ACHN (cell line): ENCODE results near the gene GTF2H3.

ENCODE experiments used
- DNase-seq: peaks from one replicate; pipeline ENCODE4 v3.0.0-alpha.2; 2015
- in situ Hi-C: cut with HindIII; loops from 2 replicates; pipeline ENCODE4 v1.10.0; 2017; ENCODE audit warnings: low sequenced_read_pairs, low pct_ligation_motif_present, low pct_unique_long_range_greater_than_20kb

The GTF2H3 gene

GRCh38 chr12:123621619-123622530 is 11.8 kb upstream of the GTF2H3 start:
- in situ Hi-C loops, result no loop called here
- DNase-seq, result no peak

- in situ Hi-C loops, result no loop called here
- DNase-seq, result no peak
Measured at GRCh38 chr12:123634142-123634561, 523 bp downstream of the GTF2H3 start.

- no peak for DNase-seq
- in situ Hi-C loops, result no loop called here
Measured at GRCh38 chr12:123643911-123644310, 10.3 kb downstream of the GTF2H3 start.

GRCh38 chr12:123645380-123645779 is 11.8 kb downstream of the GTF2H3 start:
- no peak for DNase-seq
- in situ Hi-C loops, result no loop called here

- in situ Hi-C loops, result no loop called here
- DNase-seq, result no peak
Measured at GRCh38 chr12:123645878-123646277, 12.2 kb downstream of the GTF2H3 start.

GRCh38 chr12:123648401-123648800 is 14.8 kb downstream of the GTF2H3 start:
- in situ Hi-C loops, result no loop called here
- no peak for DNase-seq

- in situ Hi-C loops, result no loop called here
- no peak for DNase-seq
Measured at GRCh38 chr12:123654129-123654701, 20.6 kb downstream of the GTF2H3 start.

DNA sequence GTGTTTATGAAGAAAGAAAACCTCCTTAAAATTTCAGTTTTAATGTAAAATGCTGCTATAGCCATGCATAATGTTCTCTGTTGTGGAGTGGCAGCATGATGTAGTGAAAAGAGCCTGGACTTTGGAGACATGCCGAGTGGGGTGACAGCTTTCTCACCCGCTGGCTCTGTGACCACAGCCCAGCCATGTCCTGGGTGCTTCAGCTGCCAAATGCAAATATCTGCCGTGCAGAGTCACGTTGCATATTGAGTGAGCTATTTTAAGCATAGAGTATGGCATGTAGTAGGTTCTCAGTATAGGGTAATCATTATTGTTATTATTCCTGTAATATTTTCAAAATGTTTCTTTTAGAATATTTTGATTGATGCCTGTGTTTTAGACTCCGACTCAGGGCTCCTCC is 21.8 kb downstream of the GTF2H3 start:
- DNase-seq, result no peak
- in situ Hi-C loops, result no loop called here

- no peak for DNase-seq
- in situ Hi-C loops, result no loop called here
Measured at GRCh38 chr12:123656392-123656791, 22.8 kb downstream of the GTF2H3 start.

- DNase-seq, result no peak
- in situ Hi-C loops, result no loop called here
Measured at GRCh38 chr12:123657211-123657610, 23.6 kb downstream of the GTF2H3 start.

DNA sequence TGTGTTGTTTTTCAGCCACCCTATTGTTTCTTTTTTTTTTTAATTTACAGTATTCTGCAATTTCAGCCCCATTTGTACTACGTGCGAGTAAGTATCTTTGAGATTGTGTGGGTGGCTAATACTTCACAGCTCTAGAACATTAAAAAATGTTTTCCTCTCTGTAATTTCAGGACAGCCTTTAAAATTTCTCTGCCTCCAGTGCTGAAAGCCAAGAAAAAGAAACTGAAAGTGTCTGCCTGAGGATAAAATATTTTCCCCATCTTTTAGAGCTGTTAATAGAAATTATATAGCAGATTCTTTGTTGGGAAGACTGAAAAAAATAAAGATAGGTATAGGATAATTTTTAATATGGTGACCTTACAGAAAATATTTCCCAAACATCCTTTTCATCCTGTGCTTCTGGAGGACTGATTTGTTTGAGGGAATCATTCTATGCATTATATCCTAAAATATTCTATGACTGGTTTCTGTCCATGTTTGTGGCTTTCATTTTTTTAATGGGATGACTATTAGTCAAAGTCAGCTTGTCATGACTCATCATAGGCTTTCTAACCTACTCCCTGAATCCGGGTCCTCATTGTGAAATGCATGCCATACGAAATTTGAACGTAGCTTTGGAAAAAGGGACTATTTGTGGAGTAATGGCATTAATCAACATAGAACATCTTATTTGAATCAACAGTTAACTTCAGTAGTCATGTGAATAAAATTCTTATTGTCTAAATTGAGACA is 26.5 kb downstream of the GTF2H3 start:
- in situ Hi-C loops, result no loop called here
- peak; percentile 84 for DNase-seq

GRCh38 chr12:123667771-123668170 is 34.1 kb downstream of the GTF2H3 start:
- in situ Hi-C loops, result no loop called here
- DNase-seq, result no peak

DNA sequence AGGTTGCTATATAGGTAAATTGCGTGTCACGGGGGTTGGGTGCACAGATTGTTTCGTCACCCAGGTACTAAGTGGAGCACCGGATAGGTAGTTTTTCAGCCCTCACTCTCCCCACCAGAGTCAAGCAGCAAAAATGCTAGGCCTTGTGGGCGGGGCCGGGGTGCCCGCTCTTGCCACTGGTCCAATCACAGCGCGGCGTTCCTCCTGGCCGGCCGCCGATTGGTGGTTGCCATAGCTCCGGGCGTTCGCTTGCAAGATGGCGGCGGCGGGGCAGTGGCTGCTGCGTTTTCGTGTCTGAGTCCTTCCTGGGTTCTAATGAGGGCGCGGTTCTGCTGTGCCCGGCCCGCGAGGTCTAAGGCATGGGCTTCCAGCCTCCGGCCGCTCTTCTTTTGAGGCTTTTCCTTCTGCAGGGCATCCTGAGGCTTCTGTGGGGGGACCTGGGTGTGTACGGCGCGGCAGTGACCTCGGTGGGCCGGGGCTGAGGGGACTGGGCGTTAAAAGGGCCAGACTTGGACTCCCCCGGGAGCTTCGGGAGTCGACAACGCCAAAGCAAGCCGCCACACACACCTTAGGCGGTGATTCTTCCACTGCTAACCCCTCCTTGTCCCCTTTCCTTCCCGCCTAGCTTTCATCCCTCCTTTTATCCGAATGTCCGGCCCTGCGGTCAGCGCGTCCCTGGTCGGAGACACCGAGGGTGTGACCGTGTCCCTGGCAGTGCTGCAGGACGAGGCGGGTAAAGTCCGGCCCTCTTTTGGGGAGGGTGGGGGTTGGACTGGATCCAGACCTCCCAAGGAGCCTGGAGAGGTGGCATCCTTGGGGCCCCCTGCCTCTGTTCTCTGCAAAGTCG is 37.5 kb downstream of the GTF2H3 start, which contains the start of gene TCTN2:
TSS of gene TCTN2 (plus strand) at position 232 of the 847 bp plus-strand sequence. CDS start at position 360, 128 bp downstream.
- peak; percentile 97 for DNase-seq
- in situ Hi-C loops, result no loop called here

DNA sequence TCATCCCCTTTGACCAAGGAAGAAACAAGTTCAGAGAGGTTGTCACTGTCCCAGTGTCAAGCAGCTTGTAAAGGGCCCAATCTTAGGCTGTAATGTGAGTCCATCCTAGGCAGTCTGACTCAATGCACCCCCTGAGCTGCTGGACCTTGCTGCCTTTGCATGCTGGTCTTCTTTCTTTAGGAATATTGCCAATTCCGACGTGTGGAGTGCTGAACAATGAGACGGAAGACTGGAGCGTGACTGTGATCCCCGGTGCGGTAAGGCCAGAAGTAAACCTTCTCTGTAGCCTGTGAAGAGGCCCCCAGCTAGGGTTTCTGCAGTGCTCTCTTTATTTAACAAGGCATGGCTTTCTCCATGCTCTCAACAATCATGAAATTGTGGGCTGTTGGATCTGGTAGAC is 38.2 kb downstream of the GTF2H3 start:
- DNase-seq, result peak; percentile 52
- in situ Hi-C loops, result no loop called here

- DNase-seq, result no peak
- in situ Hi-C loops, result no loop called here
Measured at GRCh38 chr12:123675436-123675835, 41.8 kb downstream of the GTF2H3 start.

GRCh38 chr12:123676616-123677320 is 43.1 kb downstream of the GTF2H3 start:
- in situ Hi-C loops, result no loop called here
- DNase-seq, result no peak

- in situ Hi-C loops, result no loop called here
- no peak for DNase-seq
Measured at GRCh38 chr12:123678981-123679380, 45.4 kb downstream of the GTF2H3 start.

DNA sequence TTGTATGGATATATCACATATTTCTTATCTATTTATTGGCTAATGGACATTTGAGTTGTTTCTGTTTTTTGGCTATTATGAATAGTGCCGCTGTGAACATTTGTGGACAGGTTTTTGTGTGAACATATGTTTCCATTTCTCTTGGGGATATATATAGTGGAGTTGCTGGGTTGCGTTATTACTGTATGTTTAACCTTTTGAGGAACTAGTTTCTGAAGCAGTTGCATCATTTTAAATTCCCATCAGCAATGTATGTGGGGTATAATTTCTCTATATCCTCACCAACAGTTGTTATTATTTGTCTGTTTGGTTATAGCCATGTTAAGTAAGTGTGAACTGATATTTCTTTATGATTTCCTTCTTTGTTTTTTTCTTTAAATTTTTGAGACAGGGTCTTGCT is 48.0 kb downstream of the GTF2H3 start:
- no peak for DNase-seq

More for the DNA sequence above, 48.0 kb downstream of the GTF2H3 start:
- in situ Hi-C loops, result no loop called here
